K562 (cell line): ENCODE results near the gene ATP2A1. TPM values are rescaled to one million over a fixed set of nuclear protein-coding genes. Genes with fewer than 3 reads are reported as not detected.

ENCODE experiments used
- ARID2 ChIP-seq: fragments of 450-650 bp; IDR thresholded peaks from 2 replicates; pipeline ENCODE4 v1.6.1; 2017; ENCODE audit warnings: antibody characterized with exemption, mild to moderate bottlenecking
- CEBPZ ChIP-seq: fragments of 150-350 bp; IDR thresholded peaks from 2 replicates; pipeline ENCODE4 v1.6.1; 2014; ENCODE audit warnings: low read depth, mild to moderate bottlenecking, low read length, borderline replicate concordance
- KDM2B ChIP-seq: fragments of 250-450 bp; sonication (Bioruptor Pico); IDR thresholded peaks from 2 replicates; pipeline ENCODE4 v1.8.0; 2021; ENCODE audit warnings: mild to moderate bottlenecking, moderate library complexity
- NR4A1 ChIP-seq, 2 experiments: fragments of 250-450 bp in 1 of 2; fragments of 450-650 bp in 1 of 2; sonication (Bioruptor Pico) in 1 of 2; IDR thresholded peaks; 2 replicates each; pipeline versions ENCODE4 v1.4.0 to v1.6.1; 2016 to 2020; ENCODE audit warnings: mild to moderate bottlenecking in 2 of 2, missing compliant biosample characterization in 1 of 2, missing genetic modification characterization in 1 of 2, moderate library complexity in 1 of 2
- NRF1 ChIP-seq, 2 experiments: fragments of 450-650 bp; IDR thresholded peaks in 1 of 2; conservative IDR thresholded peaks in 1 of 2; 2 replicates each; pipeline ENCODE4 v1.6.1; 2014; ENCODE audit warnings: mild to moderate bottlenecking in 2 of 2
- PHB2 ChIP-seq: fragments of 450-650 bp; IDR thresholded peaks from 2 replicates; pipeline ENCODE4 v1.6.1; 2017; ENCODE audit warnings: low read depth
- PYGO2 ChIP-seq: fragments of 450-650 bp; IDR thresholded peaks from 2 replicates; pipeline ENCODE4 v1.6.1; 2016; ENCODE audit warnings: mild to moderate bottlenecking, missing genetic modification characterization, moderate library complexity, missing compliant biosample characterization
- SP2 ChIP-seq: IDR thresholded peaks from 2 replicates; pipeline ENCODE4 v1.6.1; 2011; ENCODE audit warnings: mild to moderate bottlenecking, low read depth, low read length, moderate library complexity; ENCODE audit not compliant: poor library complexity, severe bottlenecking; ENCODE audit errors: extremely low read depth
- SUPT5H ChIP-seq: fragments of 450-650 bp; IDR thresholded peaks from 2 replicates; pipeline ENCODE4 v1.6.1; 2016
- TGIF2 ChIP-seq: sonication (generic); formaldehyde crosslinking; IDR thresholded peaks from 2 replicates; pipeline ENCODE4 v1.8.1; 2022; ENCODE audit warnings: mild to moderate bottlenecking, missing genetic modification reagents, moderate library complexity
- TRIM24 ChIP-seq, 2 experiments: fragments of 450-650 bp; IDR thresholded peaks; 2 replicates each; pipeline ENCODE4 v1.6.1; 2016
- TRIM28 ChIP-seq: fragments of 450-650 bp; IDR thresholded peaks from 2 replicates; pipeline ENCODE4 v1.6.1; 2017
- ZC3H11A ChIP-seq: IDR thresholded peaks from 2 replicates; pipeline ENCODE4 v1.6.1; 2012; ENCODE audit warnings: low read depth, low read length, improper control_type of control experiment
- ZNF12 ChIP-seq: sonication (generic); formaldehyde crosslinking; IDR thresholded peaks from 2 replicates; pipeline ENCODE4 v1.4.0; 2020; ENCODE audit warnings: mild to moderate bottlenecking, missing genetic modification reagents
- polyA plus RNA-seq, 8 experiments: library from polyadenylated mRNA; depleted of rRNA in 4 of 8; stranded (reverse) in 5 of 8; unstranded in 3 of 8; fragments of >200 nt; fragmentation: Nextera tagmentation in 2 of 8; fragmentation: Illumina TruSeq in 1 of 8; extraction: Ambion mirVana in 2 of 8; extraction: Trizol in 1 of 8; gene quantifications; 2 replicates each; pipeline versions ENCODE4 v1.2.1 to v1.2.3, GENCODE V29; 2011 to 2014; ENCODE audit warnings: inconsistent platforms in 1 of 8, missing spikeins in 1 of 8
- total RNA-seq, 7 experiments: library from RNA; depleted of rRNA in 6 of 7; stranded (reverse); fragments of >200 nt in 6 of 7; fragmentation: Illumina TruSeq in 2 of 7; extraction: Trizol in 2 of 7; gene quantifications; 2 replicates each; pipeline versions ENCODE4 v1.2.1 to v1.2.3, GENCODE V29; 2011 to 2021; ENCODE audit warnings: low replicate concordance in 1 of 7
- TF ChIP-seq, protein P1 (sequence below): IDR thresholded peaks from 2 replicates; pipeline ENCODE4 v1.6.1; 2012; ENCODE audit warnings: low read depth, low read length, improper control_type of control experiment, borderline replicate concordance
- TF ChIP-seq, protein P2 (sequence below): sonication (generic); formaldehyde crosslinking; IDR thresholded peaks from 2 replicates; pipeline ENCODE4 v1.4.0; 2020; ENCODE audit warnings: mild to moderate bottlenecking, missing genetic modification reagents
- TF ChIP-seq, protein P3 (sequence below): fragments of 450-650 bp; formaldehyde crosslinking; conservative IDR thresholded peaks from 2 replicates; pipeline ENCODE4 v1.4.0; 2022; ENCODE audit warnings: mild to moderate bottlenecking, missing genetic modification characterization

Gene ATP2A1
- total and polyA plus RNA-seq, 9 of the 15 experiments (the other 6 are each of a cell fraction or from before 2014, with no cell fraction given) = 0.25 to 2.6 (median 0.65) TPM

DNA sequence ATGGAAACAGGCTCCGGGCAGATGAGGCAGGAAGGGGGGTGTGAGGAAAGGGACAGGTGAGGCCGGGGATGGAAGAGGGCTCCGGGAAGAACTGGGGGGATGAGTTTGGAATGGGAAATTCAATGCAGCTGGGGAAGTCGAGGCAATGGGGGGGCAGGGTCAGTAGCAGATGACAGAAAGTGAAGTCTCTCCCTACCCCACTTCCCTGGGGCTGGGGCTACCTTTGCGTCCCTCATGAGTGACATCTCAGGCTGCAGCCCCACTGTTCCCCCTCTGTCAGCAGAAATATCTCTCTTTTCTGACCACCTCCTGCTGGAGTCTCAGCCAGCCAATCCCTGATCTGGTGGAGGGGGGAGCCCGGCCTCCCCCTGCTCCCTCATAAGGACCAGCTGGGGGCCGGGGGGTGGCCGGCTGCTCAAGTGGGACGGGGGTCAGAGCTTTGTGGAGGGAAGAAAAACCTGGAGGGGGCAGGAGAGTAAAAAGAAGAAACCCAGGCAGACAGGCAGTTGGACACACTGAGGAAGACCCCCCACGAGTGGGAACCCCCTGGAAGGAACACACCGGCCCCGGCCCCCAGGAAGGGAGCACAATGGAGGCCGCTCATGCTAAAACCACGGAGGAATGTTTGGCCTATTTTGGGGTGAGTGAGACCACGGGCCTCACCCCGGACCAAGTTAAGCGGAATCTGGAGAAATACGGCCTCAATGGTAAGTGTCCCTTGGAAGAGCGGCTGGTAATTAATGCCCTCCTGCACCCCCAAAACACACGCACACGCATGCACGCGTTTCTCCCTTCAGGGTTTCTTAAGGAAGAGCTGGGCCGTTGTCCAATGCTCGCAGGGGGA, at the start of gene ATP2A1 (continued):
- TF ChIP-seq, protein P1, sequence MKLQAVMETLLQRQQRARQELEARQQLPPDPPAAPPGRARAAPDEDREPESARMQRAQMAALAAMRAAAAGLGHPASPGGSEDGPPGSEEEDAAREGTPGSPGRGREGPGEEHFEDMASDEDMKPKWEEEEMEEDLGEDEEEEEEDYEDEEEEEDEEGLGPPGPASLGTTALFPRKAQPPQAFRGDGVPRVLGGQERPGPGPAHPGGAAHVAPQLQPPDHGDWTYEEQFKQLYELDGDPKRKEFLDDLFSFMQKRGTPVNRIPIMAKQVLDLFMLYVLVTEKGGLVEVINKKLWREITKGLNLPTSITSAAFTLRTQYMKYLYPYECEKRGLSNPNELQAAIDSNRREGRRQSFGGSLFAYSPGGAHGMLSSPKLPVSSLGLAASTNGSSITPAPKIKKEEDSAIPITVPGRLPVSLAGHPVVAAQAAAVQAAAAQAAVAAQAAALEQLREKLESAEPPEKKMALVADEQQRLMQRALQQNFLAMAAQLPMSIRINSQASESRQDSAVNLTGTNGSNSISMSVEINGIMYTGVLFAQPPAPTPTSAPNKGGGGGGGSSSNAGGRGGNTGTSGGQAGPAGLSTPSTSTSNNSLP = no peak
- no peak for TF ChIP-seq TRIM28
- no peak for TF ChIP-seq PYGO2
- no peak for TF ChIP-seq NR4A1 (CRISPR knock-in tag; IDR thresholded peaks at IDR 0.05)
- TF ChIP-seq NR4A1 (tag; IDR thresholded peaks at IDR 0.05) = no peak
- TF ChIP-seq ZNF12 = no peak
- TF ChIP-seq, protein P2, sequence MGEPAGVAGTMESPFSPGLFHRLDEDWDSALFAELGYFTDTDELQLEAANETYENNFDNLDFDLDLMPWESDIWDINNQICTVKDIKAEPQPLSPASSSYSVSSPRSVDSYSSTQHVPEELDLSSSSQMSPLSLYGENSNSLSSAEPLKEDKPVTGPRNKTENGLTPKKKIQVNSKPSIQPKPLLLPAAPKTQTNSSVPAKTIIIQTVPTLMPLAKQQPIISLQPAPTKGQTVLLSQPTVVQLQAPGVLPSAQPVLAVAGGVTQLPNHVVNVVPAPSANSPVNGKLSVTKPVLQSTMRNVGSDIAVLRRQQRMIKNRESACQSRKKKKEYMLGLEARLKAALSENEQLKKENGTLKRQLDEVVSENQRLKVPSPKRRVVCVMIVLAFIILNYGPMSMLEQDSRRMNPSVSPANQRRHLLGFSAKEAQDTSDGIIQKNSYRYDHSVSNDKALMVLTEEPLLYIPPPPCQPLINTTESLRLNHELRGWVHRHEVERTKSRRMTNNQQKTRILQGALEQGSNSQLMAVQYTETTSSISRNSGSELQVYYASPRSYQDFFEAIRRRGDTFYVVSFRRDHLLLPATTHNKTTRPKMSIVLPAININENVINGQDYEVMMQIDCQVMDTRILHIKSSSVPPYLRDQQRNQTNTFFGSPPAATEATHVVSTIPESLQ (CRISPR knock-in tag) = no peak
- TF ChIP-seq SUPT5H = 0 out of 2 replicates have a peak, but pooled peaks have one; percentile 11
- TF ChIP-seq KDM2B (CRISPR knock-in tag) = no peak
- no peak for TF ChIP-seq ZC3H11A
- no peak for TF ChIP-seq TGIF2
- no peak for TF ChIP-seq TRIM24 (IDR thresholded peaks at IDR 0.05)
- TF ChIP-seq CEBPZ = no peak
- TF ChIP-seq, protein P3, sequence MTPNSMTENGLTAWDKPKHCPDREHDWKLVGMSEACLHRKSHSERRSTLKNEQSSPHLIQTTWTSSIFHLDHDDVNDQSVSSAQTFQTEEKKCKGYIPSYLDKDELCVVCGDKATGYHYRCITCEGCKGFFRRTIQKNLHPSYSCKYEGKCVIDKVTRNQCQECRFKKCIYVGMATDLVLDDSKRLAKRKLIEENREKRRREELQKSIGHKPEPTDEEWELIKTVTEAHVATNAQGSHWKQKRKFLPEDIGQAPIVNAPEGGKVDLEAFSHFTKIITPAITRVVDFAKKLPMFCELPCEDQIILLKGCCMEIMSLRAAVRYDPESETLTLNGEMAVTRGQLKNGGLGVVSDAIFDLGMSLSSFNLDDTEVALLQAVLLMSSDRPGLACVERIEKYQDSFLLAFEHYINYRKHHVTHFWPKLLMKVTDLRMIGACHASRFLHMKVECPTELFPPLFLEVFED = no peak
- TF ChIP-seq NRF1 (conservative IDR thresholded peaks at IDR 0.05 in 1 of 2, IDR thresholded peaks at IDR 0.05 in 1 of 2) = no peak
- TF ChIP-seq ARID2 = no peak
- no peak for TF ChIP-seq PHB2
- TF ChIP-seq SP2 = no peak
